OCI-LY1 (cell line): ENCODE measurements around the gene CHST3.

Source experiments
- H2AFZ ChIP-seq: fragments of 200-600 bp; sonication (generic), shearing (Covaris generic); 2 replicates; pipeline ENCODE4 v1.6.0; 2014; ENCODE audit warnings: antibody characterized with exemption, mild to moderate bottlenecking, low read length
- H3F3A ChIP-seq: fragments of 200-600 bp; sonication (generic), shearing (Covaris generic); 2 replicates; pipeline ENCODE4 v1.6.0; 2014; ENCODE audit warnings: mild to moderate bottlenecking, antibody characterized with exemption, low read length, moderate library complexity; ENCODE audit not compliant: insufficient read depth
- H3K27ac ChIP-seq: fragments of 200-600 bp; sonication (generic); 2 replicates; pipeline ENCODE4 v1.5.1; 2014; ENCODE audit warnings: low read length, mixed run types, mild to moderate bottlenecking, low read depth; ENCODE audit not compliant: poor library complexity, severe bottlenecking
- H3K27me3 ChIP-seq: fragments of 200-600 bp; sonication (generic); 2 replicates; pipeline ENCODE4 v1.6.0; 2014; ENCODE audit warnings: antibody characterized with exemption, mild to moderate bottlenecking, low read length, moderate library complexity; ENCODE audit not compliant: insufficient read depth
- H3K36me3 ChIP-seq: fragments of 200-600 bp; sonication (generic); 2 replicates; pipeline ENCODE4 v1.6.1; 2014; ENCODE audit warnings: mild to moderate bottlenecking, antibody characterized with exemption, low read length, moderate library complexity, mixed read lengths; ENCODE audit not compliant: insufficient read depth
- H3K4me1 ChIP-seq: fragments of 200-600 bp; sonication (generic); 2 replicates; pipeline ENCODE4 v1.5.1; 2014; ENCODE audit warnings: mild to moderate bottlenecking, low read length, moderate library complexity; ENCODE audit not compliant: insufficient read depth, severe bottlenecking
- H3K4me2 ChIP-seq: fragments of 200-600 bp; sonication (generic), shearing (Covaris generic); 2 replicates; pipeline ENCODE4 v1.6.1; 2014; ENCODE audit warnings: low read length
- H3K4me3 ChIP-seq: fragments of 200-600 bp; sonication (generic); 2 replicates; pipeline ENCODE4 v1.5.1; 2014; ENCODE audit warnings: low read length, low read depth, mild to moderate bottlenecking, mixed read lengths; ENCODE audit not compliant: poor library complexity, severe bottlenecking
- H3K79me2 ChIP-seq: fragments of 200-600 bp; shearing (Covaris generic); 2 replicates; pipeline ENCODE4 v1.6.1; 2016; ENCODE audit warnings: mixed run types, low read length, mixed read lengths; ENCODE audit not compliant: insufficient read depth
- H3K9ac ChIP-seq: fragments of 200-600 bp; sonication (generic), shearing (Covaris generic); 2 replicates; pipeline ENCODE4 v1.6.1; 2014; ENCODE audit warnings: mild to moderate bottlenecking, low read length, mixed read lengths
- H3K9me2 ChIP-seq: fragments of 200-600 bp; sonication (generic), shearing (Covaris generic); 2 replicates; pipeline ENCODE4 v1.6.1; 2014; ENCODE audit warnings: low read depth, mild to moderate bottlenecking, low read length, mixed read lengths
- H3K9me3 ChIP-seq: fragments of 200-600 bp; shearing (Covaris generic); 2 replicates; pipeline ENCODE4 v1.6.1; 2014; ENCODE audit warnings: low read length, mixed read lengths
- H4K20me1 ChIP-seq: fragments of 200-600 bp; sonication (generic), shearing (Covaris generic); 2 replicates; pipeline ENCODE4 v1.6.0; 2016; ENCODE audit warnings: mild to moderate bottlenecking, low read length; ENCODE audit not compliant: insufficient read depth
- EZH2 ChIP-seq: fragments of 200-600 bp; sonication (generic), shearing (Covaris generic); IDR thresholded peaks from 2 replicates; pipeline ENCODE4 v1.8.0; 2017; ENCODE audit warnings: borderline replicate concordance, mixed run types, mild to moderate bottlenecking, antibody characterized with exemption, low read length, moderate library complexity, mixed read lengths
- TF ChIP-seq, protein P1 (sequence below): fragments of 200-600 bp; sonication (generic), shearing (Covaris generic); IDR thresholded peaks from 2 replicates; pipeline ENCODE4 v1.5.1; 2017; ENCODE audit warnings: mild to moderate bottlenecking, antibody characterized with exemption, low read length, moderate library complexity, mixed read lengths

The CHST3 gene

DNA sequence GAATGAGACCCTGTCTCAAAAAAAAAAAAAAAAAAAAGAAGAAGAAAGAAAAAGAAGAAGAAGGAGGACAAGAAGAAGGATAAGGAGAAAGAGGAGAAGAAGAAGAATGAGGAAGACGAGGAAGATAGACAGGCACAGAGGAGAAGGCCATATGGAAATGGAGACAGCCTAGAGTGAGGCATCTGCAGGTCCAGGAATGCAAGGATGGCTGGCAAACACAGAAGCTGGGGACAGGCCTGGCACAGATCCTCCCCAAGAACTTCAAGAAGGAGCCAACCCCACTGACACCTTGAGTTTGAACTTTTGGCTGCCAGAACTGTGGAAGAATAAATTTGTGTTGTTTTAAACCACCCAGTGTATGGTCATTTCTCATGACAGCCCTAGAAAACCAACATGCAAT lies 85.3 kb downstream of the CHST3 start:
- H3K27me3 ChIP-seq: peaks cover 7% of the 10 kb centered on the region; the same call in 1 of the 2 replicates
- no peaks in the 10 kb centered on the region for H3K79me2 ChIP-seq
- H3K9ac ChIP-seq: no peak overlapping the region
- H2AFZ ChIP-seq: no peak overlapping the region
- TF ChIP-seq, protein P1, sequence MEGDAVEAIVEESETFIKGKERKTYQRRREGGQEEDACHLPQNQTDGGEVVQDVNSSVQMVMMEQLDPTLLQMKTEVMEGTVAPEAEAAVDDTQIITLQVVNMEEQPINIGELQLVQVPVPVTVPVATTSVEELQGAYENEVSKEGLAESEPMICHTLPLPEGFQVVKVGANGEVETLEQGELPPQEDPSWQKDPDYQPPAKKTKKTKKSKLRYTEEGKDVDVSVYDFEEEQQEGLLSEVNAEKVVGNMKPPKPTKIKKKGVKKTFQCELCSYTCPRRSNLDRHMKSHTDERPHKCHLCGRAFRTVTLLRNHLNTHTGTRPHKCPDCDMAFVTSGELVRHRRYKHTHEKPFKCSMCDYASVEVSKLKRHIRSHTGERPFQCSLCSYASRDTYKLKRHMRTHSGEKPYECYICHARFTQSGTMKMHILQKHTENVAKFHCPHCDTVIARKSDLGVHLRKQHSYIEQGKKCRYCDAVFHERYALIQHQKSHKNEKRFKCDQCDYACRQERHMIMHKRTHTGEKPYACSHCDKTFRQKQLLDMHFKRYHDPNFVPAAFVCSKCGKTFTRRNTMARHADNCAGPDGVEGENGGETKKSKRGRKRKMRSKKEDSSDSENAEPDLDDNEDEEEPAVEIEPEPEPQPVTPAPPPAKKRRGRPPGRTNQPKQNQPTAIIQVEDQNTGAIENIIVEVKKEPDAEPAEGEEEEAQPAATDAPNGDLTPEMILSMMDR: no peak
- TF ChIP-seq EZH2: no peak
- H4K20me1 ChIP-seq: no peaks in the 10 kb centered on the region
- H3K9me2 ChIP-seq: no peaks in the 10 kb centered on the region
- no peaks in the 10 kb centered on the region for H3K9me3 ChIP-seq
- H3K4me3 ChIP-seq: no peak overlapping the region
- H3K4me1 ChIP-seq: no peaks in the 10 kb centered on the region
- H3K27ac ChIP-seq: no peak overlapping the region
- H3F3A ChIP-seq: no peaks in the 10 kb centered on the region
- H3K4me2 ChIP-seq: no peak overlapping the region
- no peaks in the 10 kb centered on the region; the same call in 1 of the 2 replicates for H3K36me3 ChIP-seq

DNA sequence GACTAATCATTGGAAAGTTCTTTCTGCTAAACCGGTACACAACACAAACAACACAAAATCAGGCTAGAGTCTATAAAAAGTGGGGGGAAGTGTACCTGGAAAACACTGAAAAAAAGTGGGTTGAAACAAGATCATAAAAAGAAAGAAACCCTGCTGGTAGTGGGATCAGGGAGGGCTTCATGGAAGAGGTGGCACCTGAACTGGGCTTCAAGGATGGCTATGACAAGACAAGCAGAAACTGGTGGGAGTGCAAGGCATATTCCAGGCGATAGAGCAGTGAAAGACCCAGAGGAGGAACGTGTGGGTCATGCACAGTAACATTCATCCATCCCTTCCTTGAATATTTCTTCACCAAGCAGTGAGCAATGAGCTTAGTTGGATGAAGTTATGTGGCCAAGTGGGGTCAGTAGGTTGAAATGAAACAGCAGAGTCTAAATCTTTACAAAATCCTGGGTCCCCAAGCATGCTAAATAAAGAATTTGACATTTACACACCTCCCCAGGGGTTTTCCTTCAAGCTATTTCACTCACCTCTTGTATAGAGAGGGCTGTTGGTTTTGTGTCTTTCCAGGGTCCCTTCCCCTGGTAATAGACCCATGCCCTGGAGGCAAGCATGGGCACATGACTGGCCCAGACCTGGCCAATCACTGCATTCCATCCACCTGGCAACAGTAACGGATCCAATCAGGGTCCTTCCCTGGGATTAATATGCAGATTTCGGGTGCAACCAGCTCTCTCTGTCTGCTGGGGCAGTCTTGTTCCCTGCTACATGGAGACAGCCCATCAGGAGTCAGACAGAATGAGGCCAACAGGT lies 86.0 kb downstream of the CHST3 start:
- Histone ChIP-seq H3F3A (no peaks in the 10 kb centered on the region), H3K27ac (no peak overlapping the region), H3K4me3 (no peak overlapping the region), H3K4me1 (no peaks in the 10 kb centered on the region), H3K4me2 (no peak overlapping the region), H3K36me3 (no peaks in the 10 kb centered on the region; the same call in 1 of the 2 replicates), H4K20me1 (no peaks in the 10 kb centered on the region), H3K79me2 (no peaks in the 10 kb centered on the region), H2AFZ (no peak overlapping the region), H3K9me3 (no peaks in the 10 kb centered on the region), H3K9me2 (no peaks in the 10 kb centered on the region), H3K27me3 (peaks cover 7% of the 10 kb centered on the region; the same call in 1 of the 2 replicates), H3K9ac (no peak overlapping the region)
- TF ChIP-seq EZH2: no peak
- TF ChIP-seq, protein P1: no peak

DNA sequence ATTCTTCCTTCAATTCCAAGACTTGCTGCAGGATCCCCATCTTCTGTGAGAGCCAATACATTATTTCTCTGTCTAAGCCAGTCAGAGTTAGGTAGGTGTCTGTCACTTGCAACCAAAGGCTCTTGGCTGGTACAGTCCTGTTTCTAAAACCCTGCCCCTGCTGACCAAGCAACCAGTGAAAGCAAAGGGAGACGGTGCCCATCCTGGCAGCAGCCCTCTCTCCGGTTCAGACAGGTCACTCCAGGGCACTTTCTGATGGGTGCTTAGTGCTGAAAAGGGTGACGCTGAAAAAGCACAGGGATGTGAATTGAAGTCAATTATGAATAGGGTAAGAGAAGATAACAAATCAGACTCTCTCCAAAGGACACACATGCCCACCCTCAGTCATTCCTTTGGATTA lies 86.7 kb downstream of the CHST3 start:
- H3K4me2 ChIP-seq: no peak overlapping the region
- TF ChIP-seq, protein P1: no peak
- H2AFZ ChIP-seq: no peak overlapping the region
- H3F3A ChIP-seq: no peaks in the 10 kb centered on the region
- H3K4me3 ChIP-seq: no peak overlapping the region
- no peaks in the 10 kb centered on the region for H3K9me3 ChIP-seq
- H3K9ac ChIP-seq: no peak overlapping the region
- peaks cover 7% of the 10 kb centered on the region; the same call in 1 of the 2 replicates for H3K27me3 ChIP-seq
- H3K79me2 ChIP-seq: no peaks in the 10 kb centered on the region
- no peaks in the 10 kb centered on the region for H3K4me1 ChIP-seq
- H4K20me1 ChIP-seq: no peaks in the 10 kb centered on the region
- H3K27ac ChIP-seq: no peak overlapping the region
- H3K36me3 ChIP-seq: no peaks in the 10 kb centered on the region; the same call in 1 of the 2 replicates
- H3K9me2 ChIP-seq: no peaks in the 10 kb centered on the region
